GM23338 (cell line): ENCODE results near the gene OR13C4. TPM values are rescaled to one million over a fixed set of nuclear protein-coding genes. Genes with fewer than 3 reads are reported as not detected.

ENCODE experiments used
- ATAC-seq: fragments of 200-7000 bp; cut with Tn5 transposase; 3 replicates; pipeline ENCODE4 v1.9.1; 2020
- DNase-seq: peaks from one replicate; pipeline ENCODE4 v3.0.0-alpha.2; 2015; ENCODE audit warnings: low spot score
- H2AFZ ChIP-seq: fragments of 200-600 bp; sonication (generic); 2 replicates; pipeline ENCODE4 v1.8.0; 2016; ENCODE audit warnings: antibody characterized with exemption, mild to moderate bottlenecking, moderate library complexity
- H3F3A ChIP-seq: fragments of 200-600 bp; sonication (generic); replicated peaks from 2 replicates; pipeline ENCODE4 v1.8.0; 2017; ENCODE audit warnings: antibody characterized with exemption, mixed run types, low read depth
- H3K27ac ChIP-seq: fragments of 200-600 bp; sonication (generic); 2 replicates; pipeline ENCODE4 v1.6.1; 2016; ENCODE audit warnings: low read depth
- H3K27me3 ChIP-seq: fragments of 200-600 bp; sonication (generic); 2 replicates; pipeline ENCODE4 v1.8.0; 2016; ENCODE audit warnings: mild to moderate bottlenecking, mixed run types, moderate library complexity; ENCODE audit not compliant: insufficient read depth
- H3K36me3 ChIP-seq: fragments of 200-600 bp; sonication (generic); 2 replicates; pipeline ENCODE4 v1.8.0; 2016; ENCODE audit warnings: mild to moderate bottlenecking; ENCODE audit not compliant: insufficient read depth
- H3K4me1 ChIP-seq: fragments of 200-600 bp; sonication (generic); 2 replicates; pipeline ENCODE4 v1.8.0; 2016; ENCODE audit warnings: mild to moderate bottlenecking, moderate library complexity; ENCODE audit not compliant: insufficient read depth
- H3K4me2 ChIP-seq: fragments of 200-600 bp; sonication (generic); 2 replicates; pipeline ENCODE4 v1.7.1; 2017; ENCODE audit warnings: mixed run types
- H3K4me3 ChIP-seq: fragments of 200-600 bp; sonication (generic); 2 replicates; pipeline ENCODE4 v1.6.1; 2016; ENCODE audit warnings: mixed run types
- H3K79me2 ChIP-seq: fragments of 200-600 bp; sonication (generic); replicated peaks from 2 replicates; pipeline ENCODE4 v1.8.0; 2017; ENCODE audit warnings: mild to moderate bottlenecking; ENCODE audit not compliant: insufficient read depth
- H3K9me2 ChIP-seq: fragments of 200-600 bp; sonication (generic); 2 replicates; pipeline ENCODE4 v1.8.0; 2017; ENCODE audit not compliant: insufficient read depth
- H4K20me1 ChIP-seq: fragments of 200-600 bp; sonication (generic); replicated peaks from 2 replicates; pipeline ENCODE4 v1.8.0; 2017; ENCODE audit warnings: mild to moderate bottlenecking; ENCODE audit not compliant: insufficient read depth
- H3K27ac Mint-ChIP-seq: 2 replicates; pipeline ENCODE4 v1.8.0; 2020; ENCODE audit warnings: inconsistent platforms, mild to moderate bottlenecking, moderate library complexity, mixed read lengths
- H3K27me3 Mint-ChIP-seq: 3 replicates; pipeline ENCODE4 v1.8.0; 2022; ENCODE audit warnings: low read depth, mild to moderate bottlenecking, moderate library complexity, mixed read lengths, inconsistent platforms; ENCODE audit not compliant: insufficient read depth, poor library complexity
- H3K36me3 Mint-ChIP-seq: 3 replicates; pipeline ENCODE4 v1.8.0; 2021; ENCODE audit warnings: low read depth, mild to moderate bottlenecking, inconsistent platforms, moderate library complexity, mixed read lengths
- H3K4me1 Mint-ChIP-seq: 3 replicates; pipeline ENCODE4 v1.8.0; 2020; ENCODE audit warnings: mild to moderate bottlenecking, inconsistent platforms, mixed read lengths
- H3K4me3 Mint-ChIP-seq: 3 replicates; pipeline ENCODE4 v1.8.0; 2021; ENCODE audit warnings: moderate library complexity, mild to moderate bottlenecking, inconsistent platforms, mixed read lengths
- H3K9me3 Mint-ChIP-seq: 3 replicates; pipeline ENCODE4 v1.8.0; 2020; ENCODE audit warnings: moderate library complexity, mild to moderate bottlenecking, inconsistent platforms, mixed read lengths
- CREB1 ChIP-seq: fragments of 250-450 bp; sonication (Bioruptor Pico); IDR thresholded peaks from 2 replicates; pipeline ENCODE4 v1.5.0; 2020; ENCODE audit warnings: low read depth, mild to moderate bottlenecking, moderate library complexity
- EZH2 ChIP-seq: fragments of 200-600 bp; sonication (generic); IDR thresholded peaks from one replicate; pipeline ENCODE4 v1.8.0; 2017; ENCODE audit warnings: antibody characterized with exemption, mild to moderate bottlenecking, low read depth; ENCODE audit not compliant: unreplicated experiment
- EZH2phosphoT487 ChIP-seq: fragments of 200-600 bp; sonication (generic); IDR thresholded peaks from one replicate; pipeline ENCODE4 v1.8.1; 2018; ENCODE audit warnings: antibody characterized with exemption; ENCODE audit not compliant: unreplicated experiment
- JUNB ChIP-seq: IDR thresholded peaks from one replicate; pipeline ENCODE4 v1.6.1; 2016; ENCODE audit warnings: antibody characterized with exemption; ENCODE audit not compliant: unreplicated experiment
- NANOG ChIP-seq: IDR thresholded peaks from 2 replicates; pipeline ENCODE4 v1.6.1; 2016; ENCODE audit warnings: antibody characterized with exemption, borderline replicate concordance
- POLR2AphosphoS5 ChIP-seq: IDR thresholded peaks from 2 replicates; pipeline ENCODE4 v1.6.1; 2016; ENCODE audit warnings: antibody characterized with exemption, low read depth
- STAT1 ChIP-seq: IDR thresholded peaks from one replicate; pipeline ENCODE4 v1.6.1; 2016; ENCODE audit warnings: antibody characterized with exemption; ENCODE audit not compliant: unreplicated experiment
- ZNF114 ChIP-seq: fragments of 250-450 bp; sonication (Bioruptor Pico); IDR thresholded peaks from 2 replicates; pipeline ENCODE4 v1.5.0; 2020; ENCODE audit warnings: mild to moderate bottlenecking, moderate library complexity
- ZNF331 ChIP-seq: fragments of 250-450 bp; sonication (Bioruptor Pico); IDR thresholded peaks from 2 replicates; pipeline ENCODE4 v1.5.0; 2020; ENCODE audit warnings: low read depth, mild to moderate bottlenecking, moderate library complexity
- polyA plus RNA-seq: library from polyadenylated mRNA; unstranded; fragments of >200 nt; fragmentation: Nextera tagmentation; extraction: Ambion mirVana; gene quantifications from 2 replicates; pipeline ENCODE4 v1.2.1, GENCODE V29; 2016
- total RNA-seq: library from RNA; depleted of rRNA; stranded (reverse); fragments of >200 nt; shearing (Covaris generic); gene quantifications from 2 replicates; pipeline ENCODE4 v1.2.3, GENCODE V29; 2014
- TF ChIP-seq, protein P1 (sequence below): IDR thresholded peaks from 2 replicates; pipeline ENCODE4 v1.6.1; 2016; ENCODE audit warnings: antibody characterized with exemption
- TF ChIP-seq, protein P2 (sequence below), 2 experiments: fragments of 200-600 bp in 1 of 2; sonication (generic) in 1 of 2; conservative IDR thresholded peaks; 2 replicates each; pipeline versions ENCODE4 v1.5.1 to v1.6.1; 2016 to 2017; ENCODE audit warnings: antibody characterized with exemption in 2 of 2, low read depth in 2 of 2, mild to moderate bottlenecking in 2 of 2, moderate library complexity in 1 of 2
- TF ChIP-seq, protein P3 (sequence below): IDR thresholded peaks from one replicate; pipeline ENCODE4 v1.6.1; 2018; ENCODE audit warnings: antibody characterized with exemption; ENCODE audit not compliant: unreplicated experiment
- TF ChIP-seq, protein P4 (sequence below): fragments of 250-450 bp; sonication (Bioruptor Pico); IDR thresholded peaks from 2 replicates; pipeline ENCODE4 v1.5.0; 2020; ENCODE audit warnings: mild to moderate bottlenecking, moderate library complexity

OR13C4 gene
- total and polyA plus RNA-seq, 2 experiments from 2014 or later: not detected

DNA sequence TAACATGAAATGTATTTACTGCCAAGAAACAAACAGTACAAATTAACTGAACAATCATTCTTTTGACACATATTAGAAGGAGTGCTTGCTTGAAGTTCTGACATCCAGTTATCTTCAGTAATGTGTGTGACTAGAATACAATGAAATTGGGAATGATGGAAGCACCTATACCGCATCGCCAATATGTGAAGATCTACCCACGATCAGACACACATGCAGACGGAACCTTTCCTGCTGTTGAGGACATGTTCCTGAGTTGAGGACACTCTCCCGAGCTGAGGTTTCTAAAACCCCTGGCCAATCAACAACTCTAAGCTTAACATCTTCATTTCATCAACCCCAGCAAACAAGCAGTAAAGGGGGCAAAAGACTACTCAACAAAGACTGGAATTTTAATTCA, 9.7 kb upstream of the OR13C4 start, which contains the start of gene OR13C3:
TSS of gene OR13C3 (minus strand) at position 101 of the 400 bp plus-strand sequence. CDS start 133 bp downstream, outside the sequence.
- Mint-ChIP-seq H3K27ac (no peak within 1 kb of the TSS), H3K4me1 (peaks cover 7% of the 10 kb centered on the region), H3K4me3 (no peak within 1 kb of the TSS), H3K36me3 (no peaks in the 10 kb centered on the region), H3K9me3 (no peaks in the 10 kb centered on the region), H3K27me3 (no peaks in the 10 kb centered on the region)
- ATAC-seq (no peak), DNase-seq (no peak)
- Histone ChIP-seq H3K4me3 (no peak within 1 kb of the TSS), H3K36me3 (no peaks in the 10 kb centered on the region), H3K9me2 (peaks cover 5% of the 10 kb centered on the region; the same call in 1 of the 2 replicates), H3K4me1 (peaks cover 12% of the 10 kb centered on the region; the same call in 1 of the 2 replicates), H3K79me2 (no peaks in the 10 kb centered on the region), H4K20me1 (no peaks in the 10 kb centered on the region), H2AFZ (no peak within 1 kb of the TSS), H3K27me3 (no peaks in the 10 kb centered on the region), H3K27ac (no peak within 1 kb of the TSS), H3K4me2 (no peak within 1 kb of the TSS), H3F3A (no peaks in the 10 kb centered on the region)
- TF ChIP-seq ZNF331: no peak
- TF ChIP-seq STAT1: no peak
- TF ChIP-seq, protein P1, sequence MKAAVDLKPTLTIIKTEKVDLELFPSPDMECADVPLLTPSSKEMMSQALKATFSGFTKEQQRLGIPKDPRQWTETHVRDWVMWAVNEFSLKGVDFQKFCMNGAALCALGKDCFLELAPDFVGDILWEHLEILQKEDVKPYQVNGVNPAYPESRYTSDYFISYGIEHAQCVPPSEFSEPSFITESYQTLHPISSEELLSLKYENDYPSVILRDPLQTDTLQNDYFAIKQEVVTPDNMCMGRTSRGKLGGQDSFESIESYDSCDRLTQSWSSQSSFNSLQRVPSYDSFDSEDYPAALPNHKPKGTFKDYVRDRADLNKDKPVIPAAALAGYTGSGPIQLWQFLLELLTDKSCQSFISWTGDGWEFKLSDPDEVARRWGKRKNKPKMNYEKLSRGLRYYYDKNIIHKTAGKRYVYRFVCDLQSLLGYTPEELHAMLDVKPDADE: no peak
- no peak for TF ChIP-seq ZNF114
- no peak for TF ChIP-seq NANOG
- TF ChIP-seq CREB1: no peak
- no peak for TF ChIP-seq POLR2AphosphoS5
- TF ChIP-seq, protein P2, sequence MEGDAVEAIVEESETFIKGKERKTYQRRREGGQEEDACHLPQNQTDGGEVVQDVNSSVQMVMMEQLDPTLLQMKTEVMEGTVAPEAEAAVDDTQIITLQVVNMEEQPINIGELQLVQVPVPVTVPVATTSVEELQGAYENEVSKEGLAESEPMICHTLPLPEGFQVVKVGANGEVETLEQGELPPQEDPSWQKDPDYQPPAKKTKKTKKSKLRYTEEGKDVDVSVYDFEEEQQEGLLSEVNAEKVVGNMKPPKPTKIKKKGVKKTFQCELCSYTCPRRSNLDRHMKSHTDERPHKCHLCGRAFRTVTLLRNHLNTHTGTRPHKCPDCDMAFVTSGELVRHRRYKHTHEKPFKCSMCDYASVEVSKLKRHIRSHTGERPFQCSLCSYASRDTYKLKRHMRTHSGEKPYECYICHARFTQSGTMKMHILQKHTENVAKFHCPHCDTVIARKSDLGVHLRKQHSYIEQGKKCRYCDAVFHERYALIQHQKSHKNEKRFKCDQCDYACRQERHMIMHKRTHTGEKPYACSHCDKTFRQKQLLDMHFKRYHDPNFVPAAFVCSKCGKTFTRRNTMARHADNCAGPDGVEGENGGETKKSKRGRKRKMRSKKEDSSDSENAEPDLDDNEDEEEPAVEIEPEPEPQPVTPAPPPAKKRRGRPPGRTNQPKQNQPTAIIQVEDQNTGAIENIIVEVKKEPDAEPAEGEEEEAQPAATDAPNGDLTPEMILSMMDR (conservative IDR thresholded peaks at IDR 0.05; ENCODE audit: low read depth in 2 of 2): no peak
- TF ChIP-seq, protein P3, sequence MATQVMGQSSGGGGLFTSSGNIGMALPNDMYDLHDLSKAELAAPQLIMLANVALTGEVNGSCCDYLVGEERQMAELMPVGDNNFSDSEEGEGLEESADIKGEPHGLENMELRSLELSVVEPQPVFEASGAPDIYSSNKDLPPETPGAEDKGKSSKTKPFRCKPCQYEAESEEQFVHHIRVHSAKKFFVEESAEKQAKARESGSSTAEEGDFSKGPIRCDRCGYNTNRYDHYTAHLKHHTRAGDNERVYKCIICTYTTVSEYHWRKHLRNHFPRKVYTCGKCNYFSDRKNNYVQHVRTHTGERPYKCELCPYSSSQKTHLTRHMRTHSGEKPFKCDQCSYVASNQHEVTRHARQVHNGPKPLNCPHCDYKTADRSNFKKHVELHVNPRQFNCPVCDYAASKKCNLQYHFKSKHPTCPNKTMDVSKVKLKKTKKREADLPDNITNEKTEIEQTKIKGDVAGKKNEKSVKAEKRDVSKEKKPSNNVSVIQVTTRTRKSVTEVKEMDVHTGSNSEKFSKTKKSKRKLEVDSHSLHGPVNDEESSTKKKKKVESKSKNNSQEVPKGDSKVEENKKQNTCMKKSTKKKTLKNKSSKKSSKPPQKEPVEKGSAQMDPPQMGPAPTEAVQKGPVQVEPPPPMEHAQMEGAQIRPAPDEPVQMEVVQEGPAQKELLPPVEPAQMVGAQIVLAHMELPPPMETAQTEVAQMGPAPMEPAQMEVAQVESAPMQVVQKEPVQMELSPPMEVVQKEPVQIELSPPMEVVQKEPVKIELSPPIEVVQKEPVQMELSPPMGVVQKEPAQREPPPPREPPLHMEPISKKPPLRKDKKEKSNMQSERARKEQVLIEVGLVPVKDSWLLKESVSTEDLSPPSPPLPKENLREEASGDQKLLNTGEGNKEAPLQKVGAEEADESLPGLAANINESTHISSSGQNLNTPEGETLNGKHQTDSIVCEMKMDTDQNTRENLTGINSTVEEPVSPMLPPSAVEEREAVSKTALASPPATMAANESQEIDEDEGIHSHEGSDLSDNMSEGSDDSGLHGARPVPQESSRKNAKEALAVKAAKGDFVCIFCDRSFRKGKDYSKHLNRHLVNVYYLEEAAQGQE: no peak
- no peak for TF ChIP-seq EZH2
- TF ChIP-seq EZH2phosphoT487: no peak
- TF ChIP-seq JUNB: no peak
- TF ChIP-seq, protein P4, sequence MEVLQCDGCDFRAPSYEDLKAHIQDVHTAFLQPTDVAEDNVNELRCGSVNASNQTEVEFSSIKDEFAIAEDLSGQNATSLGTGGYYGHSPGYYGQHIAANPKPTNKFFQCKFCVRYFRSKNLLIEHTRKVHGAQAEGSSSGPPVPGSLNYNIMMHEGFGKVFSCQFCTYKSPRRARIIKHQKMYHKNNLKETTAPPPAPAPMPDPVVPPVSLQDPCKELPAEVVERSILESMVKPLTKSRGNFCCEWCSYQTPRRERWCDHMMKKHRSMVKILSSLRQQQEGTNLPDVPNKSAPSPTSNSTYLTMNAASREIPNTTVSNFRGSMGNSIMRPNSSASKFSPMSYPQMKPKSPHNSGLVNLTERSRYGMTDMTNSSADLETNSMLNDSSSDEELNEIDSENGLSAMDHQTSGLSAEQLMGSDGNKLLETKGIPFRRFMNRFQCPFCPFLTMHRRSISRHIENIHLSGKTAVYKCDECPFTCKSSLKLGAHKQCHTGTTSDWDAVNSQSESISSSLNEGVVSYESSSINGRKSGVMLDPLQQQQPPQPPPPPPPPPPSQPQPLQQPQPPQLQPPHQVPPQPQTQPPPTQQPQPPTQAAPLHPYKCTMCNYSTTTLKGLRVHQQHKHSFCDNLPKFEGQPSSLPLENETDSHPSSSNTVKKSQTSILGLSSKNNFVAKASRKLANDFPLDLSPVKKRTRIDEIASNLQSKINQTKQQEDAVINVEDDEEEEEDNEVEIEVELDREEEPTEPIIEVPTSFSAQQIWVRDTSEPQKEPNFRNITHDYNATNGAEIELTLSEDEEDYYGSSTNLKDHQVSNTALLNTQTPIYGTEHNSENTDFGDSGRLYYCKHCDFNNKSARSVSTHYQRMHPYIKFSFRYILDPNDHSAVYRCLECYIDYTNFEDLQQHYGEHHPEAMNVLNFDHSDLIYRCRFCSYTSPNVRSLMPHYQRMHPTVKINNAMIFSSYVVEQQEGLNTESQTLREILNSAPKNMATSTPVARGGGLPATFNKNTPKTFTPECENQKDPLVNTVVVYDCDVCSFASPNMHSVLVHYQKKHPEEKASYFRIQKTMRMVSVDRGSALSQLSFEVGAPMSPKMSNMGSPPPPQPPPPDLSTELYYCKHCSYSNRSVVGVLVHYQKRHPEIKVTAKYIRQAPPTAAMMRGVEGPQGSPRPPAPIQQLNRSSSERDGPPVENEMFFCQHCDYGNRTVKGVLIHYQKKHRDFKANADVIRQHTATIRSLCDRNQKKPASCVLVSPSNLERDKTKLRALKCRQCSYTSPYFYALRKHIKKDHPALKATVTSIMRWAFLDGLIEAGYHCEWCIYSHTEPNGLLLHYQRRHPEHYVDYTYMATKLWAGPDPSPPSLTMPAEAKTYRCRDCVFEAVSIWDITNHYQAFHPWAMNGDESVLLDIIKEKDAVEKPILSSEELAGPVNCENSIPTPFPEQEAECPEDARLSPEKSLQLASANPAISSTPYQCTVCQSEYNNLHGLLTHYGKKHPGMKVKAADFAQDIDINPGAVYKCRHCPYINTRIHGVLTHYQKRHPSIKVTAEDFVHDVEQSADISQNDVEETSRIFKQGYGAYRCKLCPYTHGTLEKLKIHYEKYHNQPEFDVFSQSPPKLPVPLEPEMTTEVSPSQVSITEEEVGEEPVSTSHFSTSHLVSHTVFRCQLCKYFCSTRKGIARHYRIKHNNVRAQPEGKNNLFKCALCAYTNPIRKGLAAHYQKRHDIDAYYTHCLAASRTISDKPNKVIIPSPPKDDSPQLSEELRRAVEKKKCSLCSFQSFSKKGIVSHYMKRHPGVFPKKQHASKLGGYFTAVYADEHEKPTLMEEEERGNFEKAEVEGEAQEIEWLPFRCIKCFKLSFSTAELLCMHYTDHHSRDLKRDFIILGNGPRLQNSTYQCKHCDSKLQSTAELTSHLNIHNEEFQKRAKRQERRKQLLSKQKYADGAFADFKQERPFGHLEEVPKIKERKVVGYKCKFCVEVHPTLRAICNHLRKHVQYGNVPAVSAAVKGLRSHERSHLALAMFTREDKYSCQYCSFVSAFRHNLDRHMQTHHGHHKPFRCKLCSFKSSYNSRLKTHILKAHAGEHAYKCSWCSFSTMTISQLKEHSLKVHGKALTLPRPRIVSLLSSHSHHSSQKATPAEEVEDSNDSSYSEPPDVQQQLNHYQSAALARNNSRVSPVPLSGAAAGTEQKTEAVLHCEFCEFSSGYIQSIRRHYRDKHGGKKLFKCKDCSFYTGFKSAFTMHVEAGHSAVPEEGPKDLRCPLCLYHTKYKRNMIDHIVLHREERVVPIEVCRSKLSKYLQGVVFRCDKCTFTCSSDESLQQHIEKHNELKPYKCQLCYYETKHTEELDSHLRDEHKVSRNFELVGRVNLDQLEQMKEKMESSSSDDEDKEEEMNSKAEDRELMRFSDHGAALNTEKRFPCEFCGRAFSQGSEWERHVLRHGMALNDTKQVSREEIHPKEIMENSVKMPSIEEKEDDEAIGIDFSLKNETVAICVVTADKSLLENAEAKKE (CRISPR knock-in tag): no peak
